Dedifferentiated amniotic fluid mesenchymal stem cell (primary cell): ENCODE results near the gene PIP4K2A.
"Not testable (repeated sequence)": the region's sequence is repeated elsewhere in the genome, so short reads cannot be mapped to it uniquely, and the experiment has no call there.

Experiments
- DNase-seq: peaks from one replicate; pipeline ENCODE4 v3.0.0-alpha.2; 2016; ENCODE audit errors: extremely low spot score

Gene PIP4K2A

DNA sequence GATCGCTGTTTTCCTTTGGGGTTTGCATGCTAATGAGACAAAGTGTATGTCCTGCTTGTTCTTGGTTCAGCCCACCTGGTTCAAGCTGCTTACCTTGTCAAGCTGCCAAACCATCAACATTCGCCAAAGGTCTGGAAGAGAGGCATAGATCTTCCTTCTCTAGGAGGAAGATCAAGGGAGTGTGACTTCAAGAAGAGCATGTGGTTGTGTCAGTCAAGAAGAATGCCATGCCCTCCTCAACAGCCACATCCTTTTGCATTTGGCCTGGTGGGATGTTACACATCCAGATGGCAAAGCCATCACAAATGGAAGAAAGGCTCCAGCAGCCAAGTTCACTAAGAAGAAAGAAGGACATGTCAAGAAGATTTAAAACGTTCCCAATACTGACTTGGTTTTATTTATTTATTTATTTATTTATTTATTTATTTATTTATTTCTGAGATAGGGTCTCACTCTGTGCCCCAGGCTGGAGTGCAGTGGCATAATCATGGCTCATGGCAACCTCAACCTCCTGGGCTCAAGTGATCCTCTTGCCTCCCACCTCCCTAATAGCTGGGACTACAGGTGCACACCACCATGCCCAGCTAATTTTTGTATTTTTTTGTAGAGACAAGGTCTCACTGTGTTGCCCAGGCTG is 5.1 kb upstream of the PIP4K2A start:
- DNase-seq, result no peak

DNA sequence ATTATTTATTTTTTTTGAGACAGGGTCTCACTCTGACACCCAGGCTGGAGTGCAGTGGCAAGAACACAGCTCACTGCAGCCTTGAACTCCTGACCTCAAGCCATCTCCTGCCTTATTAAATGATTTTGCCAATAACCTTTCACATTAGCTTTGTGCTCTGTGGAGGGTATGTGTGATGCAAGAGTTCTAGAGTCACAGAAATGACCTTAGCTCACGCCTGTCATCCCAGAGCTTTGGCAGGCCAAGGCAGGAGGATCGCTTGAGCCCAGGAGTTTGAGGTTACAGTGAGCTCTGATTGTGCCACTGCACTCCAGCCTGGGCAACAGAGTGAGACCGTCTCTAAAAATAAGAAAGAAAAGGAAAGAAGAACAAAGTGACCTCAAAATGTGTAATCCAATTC is 4.3 kb upstream of the PIP4K2A start:
- DNase-seq, result not testable (repeated sequence)

DNA sequence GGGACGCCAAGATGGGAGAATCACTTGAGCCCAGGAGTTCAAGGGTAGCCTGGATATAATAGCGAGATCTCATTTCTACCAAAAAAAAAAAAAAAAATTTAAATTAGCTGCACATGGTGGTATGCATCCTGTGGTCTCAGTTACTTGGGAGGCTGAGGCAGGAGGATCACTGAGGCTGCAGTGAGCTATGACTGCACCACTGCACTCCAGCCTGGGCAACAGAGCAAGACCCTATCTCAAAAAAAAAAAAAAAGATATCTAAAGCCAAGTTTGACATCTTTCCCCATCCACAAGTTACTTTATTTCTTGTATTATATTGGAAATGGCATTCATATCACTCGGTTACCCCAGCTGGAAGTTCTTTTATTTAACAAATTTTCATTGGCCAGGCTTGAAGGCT is 3.4 kb upstream of the PIP4K2A start:
- DNase-seq, result no peak

DNA sequence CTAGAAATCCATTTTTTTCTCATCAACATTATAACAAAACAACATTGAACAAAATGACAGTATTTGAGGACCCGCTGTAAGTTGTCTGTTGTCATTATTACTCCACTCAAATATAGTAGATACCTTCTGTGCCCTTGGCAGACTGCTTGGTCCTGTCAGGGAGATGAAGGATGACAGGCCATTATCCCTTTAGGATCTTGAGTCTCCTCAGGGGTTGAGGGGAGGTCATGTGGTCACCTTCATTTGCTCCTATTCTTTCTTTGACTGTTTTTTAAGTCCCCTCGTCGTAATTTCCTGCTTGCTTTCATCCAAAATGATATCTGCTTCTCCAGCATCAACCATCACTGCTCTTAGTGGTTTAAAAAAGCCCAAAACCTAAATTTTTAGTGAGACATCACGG is 2.6 kb upstream of the PIP4K2A start:
- no peak for DNase-seq

DNA sequence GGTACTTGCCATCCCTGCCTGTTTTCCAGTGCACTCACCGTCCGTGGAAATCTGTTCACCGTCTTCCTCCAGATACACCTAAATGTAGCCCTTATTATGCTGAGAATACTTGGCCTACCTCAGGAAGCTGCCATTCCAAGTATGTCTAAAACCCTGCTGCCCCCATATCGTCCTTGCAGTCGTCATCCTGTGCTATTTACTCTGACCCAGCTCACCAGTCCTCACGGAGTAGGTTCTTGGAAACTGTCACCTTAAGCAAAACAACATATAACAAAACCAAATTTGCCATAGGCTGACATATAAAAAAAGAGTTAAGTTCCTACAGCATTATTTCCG is 880 bp upstream of the PIP4K2A start:
- DNase-seq, result no peak

DNA sequence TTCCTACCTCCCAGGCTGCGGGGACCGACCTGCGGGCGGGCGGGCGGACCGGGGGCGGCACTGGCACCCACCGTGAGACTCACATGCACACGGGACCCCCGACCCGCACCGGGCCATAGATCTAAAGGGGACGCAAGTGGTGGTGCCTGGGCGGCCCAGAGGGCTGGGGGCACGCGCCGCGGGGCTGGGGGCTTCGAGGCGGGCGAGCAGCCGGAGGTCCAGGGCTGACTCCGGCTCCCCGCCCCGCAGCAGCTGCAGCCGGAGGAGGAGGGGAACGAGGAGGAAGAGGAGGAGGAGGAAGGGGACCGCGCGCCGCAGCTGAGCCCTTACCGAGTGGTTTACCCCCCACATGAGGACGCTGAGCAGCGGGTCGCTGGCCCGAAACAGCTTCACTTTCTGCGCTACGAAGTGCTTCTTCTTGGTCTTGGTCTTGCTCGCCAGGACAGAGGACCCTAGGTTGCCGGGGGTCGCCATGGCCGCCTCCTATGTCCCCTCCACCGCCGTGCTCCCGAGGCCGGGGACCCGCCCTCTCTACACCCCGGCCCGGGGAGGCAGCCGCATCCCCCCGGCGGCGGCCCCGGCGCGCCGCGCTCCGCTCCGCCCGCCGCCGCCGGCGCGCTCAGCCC is 412 bp downstream of the PIP4K2A start:
- no peak for DNase-seq

DNA sequence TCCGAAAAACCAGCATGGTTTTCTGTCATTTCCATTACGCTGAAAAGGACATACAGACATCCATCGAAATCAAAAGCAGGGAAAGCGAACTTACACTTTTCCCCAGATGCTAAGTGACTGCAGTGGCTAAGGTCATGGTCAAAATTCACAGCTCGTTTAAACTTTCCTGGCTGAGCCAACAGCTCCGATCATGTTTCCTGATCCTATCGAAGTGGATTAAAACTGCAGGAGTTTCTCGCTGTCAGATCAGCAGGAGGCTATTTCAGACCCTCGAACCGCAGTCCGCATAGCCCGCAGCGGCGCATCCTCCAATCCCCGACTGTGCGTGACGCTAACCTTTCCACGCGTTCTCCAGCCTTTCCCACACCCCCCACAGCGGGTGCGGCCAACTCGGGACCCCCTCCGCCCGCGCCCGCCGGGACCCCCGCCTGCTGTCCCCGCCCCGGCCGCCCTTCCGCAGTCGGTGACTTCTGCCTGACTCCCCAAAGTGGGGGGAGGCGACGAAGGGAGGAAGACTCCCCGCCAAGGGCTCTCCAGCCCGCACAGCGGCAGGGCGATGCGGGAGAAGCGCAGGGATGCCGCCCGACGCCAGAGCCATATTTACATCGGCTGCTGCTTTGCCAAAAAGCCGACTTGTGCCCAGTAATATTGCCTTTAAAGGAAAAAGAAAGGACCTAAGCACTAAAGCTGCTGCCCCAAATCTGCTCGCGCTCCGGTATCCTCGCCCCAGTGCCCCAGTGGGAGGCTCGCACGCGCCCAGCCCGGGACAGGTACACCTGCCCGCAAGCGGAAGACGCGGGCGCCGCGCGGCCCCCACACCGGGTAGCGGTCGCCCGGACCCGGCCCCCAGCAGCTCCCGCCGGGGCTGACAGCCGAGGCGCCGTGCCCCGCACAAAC is 1.2 kb downstream of the PIP4K2A start:
- DNase-seq, result no peak

DNA sequence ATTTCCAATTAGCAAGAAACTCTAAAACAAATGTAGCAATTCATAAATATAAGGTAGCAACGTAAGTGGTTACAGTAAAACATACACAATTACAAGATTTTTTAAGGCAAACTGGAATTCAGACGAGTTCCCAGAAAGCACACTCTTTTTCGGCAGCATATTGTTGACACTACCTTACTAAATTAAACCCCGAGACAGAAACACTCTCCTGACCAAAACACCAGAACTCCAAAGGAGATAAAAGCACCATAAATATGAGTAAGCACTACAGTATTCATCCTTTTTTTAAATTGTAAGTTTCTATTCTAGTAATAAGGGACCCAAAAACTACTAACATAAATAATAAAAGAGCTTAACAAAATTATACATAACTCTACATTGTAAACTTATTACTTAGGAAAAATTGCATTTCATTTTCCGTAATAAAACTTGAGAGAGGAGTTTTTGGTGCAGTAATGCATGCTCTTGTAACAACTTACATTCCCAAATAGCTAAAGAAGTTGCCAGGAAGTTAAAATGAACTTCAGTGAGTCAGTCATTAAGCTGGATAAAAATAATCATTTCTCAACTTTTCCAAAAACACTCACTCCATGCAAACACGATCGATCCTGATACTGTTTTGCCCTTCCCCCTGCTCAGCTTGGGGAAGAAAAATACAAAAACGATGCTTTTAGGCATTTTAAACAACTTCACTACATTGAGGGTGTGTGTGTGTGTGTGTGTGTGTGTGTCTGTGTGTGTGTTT is 2.0 kb downstream of the PIP4K2A start:
- no peak for DNase-seq

DNA sequence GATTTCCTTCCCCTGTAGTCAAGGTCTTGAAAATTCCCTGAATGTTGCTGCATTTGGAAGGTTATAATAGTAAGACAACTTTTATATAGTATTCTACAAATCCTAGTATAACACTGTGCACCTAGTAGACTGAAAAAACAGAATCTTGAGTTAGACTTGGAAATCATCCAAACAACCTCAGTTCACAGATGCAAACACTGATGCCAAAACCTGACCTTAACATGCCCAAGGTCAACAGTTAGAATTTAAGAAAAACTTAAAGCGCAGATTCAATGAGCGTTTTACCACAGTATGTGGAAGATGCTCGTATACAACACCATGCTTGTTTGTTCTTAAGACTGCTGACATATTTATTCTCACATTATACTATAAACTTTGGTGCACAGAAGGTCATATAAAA is 3.0 kb downstream of the PIP4K2A start:
- no peak for DNase-seq

DNA sequence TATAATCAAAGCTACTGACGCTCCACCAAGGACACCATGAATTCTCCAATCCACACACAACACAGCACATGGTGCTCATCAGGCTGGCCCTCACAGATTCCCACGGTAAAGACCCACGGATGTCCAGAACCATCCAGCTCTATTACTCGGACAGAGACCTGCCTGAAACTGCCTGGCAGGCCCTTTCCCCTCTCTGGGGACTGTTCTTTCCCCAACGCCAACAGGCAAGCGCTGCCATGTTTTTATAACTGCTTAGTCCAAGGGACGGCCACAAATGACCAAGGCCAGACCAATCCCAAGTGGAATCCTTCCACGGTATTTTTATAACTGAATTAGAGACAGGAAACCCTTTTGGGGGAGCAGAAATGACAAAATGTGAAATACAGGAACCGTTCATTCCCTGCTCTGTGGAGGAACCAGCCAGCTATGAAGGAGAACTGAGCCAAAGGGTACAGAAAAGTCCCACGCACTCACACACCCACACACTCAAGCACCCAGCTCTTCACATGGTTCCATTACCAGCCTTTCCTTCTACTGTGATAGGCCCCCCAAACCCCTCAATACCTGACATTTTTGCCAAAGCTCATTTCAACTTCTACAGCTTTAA is 4.1 kb downstream of the PIP4K2A start:
- DNase-seq, result no peak

DNA sequence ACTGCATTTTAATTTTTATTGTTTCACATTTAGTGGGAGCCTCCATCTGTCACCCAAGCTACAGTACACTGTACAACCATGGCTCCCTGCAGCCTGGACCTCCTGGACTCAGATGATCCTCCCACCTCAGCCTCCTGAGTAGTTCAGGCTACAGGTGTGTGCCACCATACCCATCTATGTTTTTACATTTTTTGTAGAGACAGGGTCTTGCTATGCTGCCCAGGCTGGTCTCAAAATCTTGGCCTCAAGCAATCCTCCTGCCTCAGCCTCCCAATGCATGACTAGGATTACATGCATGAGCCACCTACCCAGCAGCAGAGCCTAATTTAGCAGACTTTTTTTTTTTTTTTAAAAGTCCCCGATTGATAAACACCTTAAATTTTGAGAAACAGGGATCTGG is 5.6 kb downstream of the PIP4K2A start:
- no peak for DNase-seq

DNA sequence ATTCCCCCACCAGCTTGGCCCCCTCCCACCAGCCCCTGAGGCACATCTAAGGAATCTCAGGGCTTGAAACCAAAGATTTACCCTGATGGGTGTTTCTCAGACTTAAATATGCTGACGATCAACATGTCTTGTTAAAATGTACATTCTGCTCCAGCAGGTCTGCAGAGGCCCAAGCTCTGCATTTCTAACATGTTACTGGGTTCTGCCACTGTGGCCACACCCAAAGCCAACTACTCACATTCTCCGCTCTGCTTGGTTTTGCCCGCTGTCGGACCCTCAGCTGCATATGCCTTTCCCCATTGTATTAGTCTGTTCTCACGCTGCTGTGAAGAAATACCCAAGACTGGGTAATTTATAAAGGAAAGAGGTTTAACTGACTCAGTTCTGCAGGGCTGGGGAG is 8.9 kb downstream of the PIP4K2A start:
- DNase-seq, result no peak

DNA sequence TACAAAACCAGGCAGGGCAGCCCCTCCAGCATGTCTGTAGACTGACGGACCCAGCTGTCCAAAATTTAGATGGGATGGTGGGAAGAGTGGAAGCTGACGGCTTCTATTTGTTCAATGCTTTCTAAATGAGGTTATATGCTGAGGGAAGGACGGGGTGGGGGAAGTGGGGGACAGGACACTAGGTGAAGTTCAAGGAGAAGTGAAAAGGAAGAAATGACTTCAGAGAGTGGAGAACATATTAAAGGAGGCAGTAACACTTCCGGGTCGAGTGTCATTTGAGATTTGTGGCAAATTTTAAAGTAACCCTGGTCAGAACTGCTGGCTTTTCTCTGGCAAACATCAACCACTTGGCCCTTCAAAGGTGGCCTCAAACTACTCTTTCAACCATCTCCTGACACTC is 9.4 kb downstream of the PIP4K2A start:
- no peak for DNase-seq

DNA sequence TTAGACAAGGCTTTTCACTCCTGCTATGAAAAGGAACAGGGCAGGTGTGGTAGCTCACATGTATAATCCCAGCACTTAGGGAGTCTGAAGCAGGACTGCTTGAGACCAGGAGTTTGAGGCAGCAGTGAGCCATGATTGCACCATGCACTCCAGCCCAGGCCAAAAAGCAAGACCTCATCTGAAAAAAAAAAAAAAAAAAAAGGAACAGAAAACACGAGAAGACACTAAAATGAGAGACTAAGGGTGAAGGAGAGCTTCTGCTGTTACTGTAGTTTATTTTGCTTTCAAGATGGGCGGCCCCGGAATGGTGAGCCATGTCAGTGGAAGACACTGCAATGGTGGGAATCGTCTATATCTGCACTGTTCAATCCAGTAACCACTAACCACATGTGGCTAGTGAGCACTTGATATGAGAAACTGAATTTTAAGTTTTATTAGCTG is 9.9 kb downstream of the PIP4K2A start:
- DNase-seq, result no peak

DNA sequence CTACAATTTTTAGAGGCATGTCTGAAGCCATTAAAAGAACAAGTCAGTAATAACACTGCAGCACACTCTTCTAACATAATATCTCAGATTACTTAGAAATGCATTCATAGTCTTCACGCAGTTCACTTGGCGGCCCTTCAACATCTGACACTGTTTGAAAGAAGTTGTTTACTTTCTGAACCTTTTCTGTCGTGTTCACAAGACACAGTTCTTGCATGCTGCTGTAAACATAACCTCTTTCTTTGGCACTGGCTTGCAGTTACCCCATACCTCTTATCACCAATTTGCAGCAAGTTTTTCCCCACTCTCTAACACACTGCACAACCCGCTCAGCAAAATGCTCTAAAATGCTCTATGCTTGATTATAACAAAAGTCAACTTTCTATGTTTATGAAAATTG is 12.0 kb downstream of the PIP4K2A start:
- DNase-seq, result no peak

DNA sequence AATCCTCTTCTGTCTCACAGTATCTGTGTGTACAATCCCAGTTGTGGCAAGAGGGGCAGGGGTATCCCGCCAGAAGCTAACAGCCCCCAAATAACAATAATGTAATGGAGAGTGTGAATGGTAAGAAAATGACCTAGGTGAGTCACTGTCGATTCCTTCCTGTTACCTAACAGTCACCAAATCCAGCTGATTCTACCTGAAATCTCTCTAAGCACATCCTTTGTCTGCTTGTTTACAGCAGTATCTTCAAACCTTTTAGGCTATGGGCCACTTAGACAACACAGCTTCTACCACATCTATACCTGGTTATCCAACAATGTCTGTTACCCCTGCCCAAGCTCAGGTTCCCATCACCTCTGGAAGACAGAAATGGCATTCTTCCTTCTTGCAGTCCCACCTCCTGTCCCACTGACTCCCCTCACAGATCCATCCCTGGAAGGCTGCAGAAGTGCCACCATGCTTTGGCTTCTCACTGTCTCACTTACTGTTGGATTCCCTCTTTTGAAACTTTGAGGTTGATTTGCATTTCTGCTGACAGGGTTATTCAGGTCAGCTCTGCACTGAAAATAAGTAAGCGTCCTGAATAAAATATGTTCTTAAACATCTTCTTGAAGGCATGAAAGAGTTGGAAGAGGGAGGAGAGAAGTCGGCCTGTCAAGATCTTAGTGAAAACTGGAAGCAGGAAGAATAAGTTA is 13.1 kb downstream of the PIP4K2A start:
- DNase-seq, result no peak

DNA sequence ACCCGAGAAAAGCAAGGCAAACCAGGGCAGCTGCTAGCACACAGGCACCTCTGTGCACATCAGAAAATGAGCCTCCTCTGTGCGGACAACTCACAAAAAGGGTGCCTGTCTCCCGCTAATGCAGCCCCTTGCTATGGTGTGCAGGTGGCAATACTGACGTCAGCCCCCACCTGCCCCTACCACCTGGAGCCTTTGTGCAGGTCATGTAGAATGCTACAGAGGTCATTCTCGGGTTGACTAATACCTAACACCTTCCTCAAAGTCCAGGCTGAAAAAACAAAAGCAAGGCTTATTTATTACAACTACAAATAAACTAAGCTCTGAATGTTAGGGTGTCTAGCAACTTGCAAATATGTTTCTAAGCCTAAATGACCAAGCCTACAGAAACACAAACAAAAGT is 13.9 kb downstream of the PIP4K2A start:
- DNase-seq, result no peak

DNA sequence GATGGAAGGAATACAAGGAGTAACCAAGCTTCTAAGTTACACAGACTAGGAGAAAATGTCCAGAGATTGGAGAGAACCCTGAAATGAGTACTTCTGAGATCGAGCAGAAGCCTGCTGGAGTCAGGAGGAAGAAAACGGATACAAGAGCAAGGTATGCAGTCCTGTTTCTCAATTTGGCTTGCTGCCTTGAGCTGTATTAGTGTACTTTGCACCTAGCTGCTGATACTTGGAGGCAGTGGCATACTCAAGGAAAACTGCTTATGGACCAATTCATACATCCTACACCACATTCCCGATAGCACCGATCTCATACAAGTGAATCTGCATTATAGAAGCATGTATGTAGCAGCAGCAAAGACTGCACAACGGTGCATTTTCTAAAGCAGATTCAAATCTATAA is 14.4 kb downstream of the PIP4K2A start:
- DNase-seq, result no peak

DNA sequence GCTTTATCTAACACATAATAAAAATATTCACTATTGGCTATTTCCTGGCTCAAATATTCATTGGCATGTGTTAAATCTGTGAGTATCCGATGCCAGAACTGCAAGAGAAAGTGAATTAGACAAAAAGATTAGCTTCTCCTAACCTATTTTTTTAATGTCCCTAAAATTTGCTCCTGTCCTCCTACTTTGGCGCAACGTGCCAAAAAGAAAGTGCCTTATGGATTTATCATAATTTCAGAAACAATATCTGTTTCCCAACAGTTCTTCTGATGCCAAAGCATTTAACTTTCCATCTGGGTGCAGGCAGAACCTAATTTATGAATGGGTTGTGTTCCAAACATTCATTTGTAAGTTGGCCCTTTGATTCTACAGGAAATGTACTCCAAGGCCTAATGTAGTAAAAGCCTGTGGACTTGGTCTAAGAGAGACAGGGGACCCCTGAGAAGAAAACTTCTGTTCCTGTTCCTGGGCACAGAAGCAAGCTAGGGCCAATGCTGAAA is 15.4 kb downstream of the PIP4K2A start:
- DNase-seq, result no peak

DNA sequence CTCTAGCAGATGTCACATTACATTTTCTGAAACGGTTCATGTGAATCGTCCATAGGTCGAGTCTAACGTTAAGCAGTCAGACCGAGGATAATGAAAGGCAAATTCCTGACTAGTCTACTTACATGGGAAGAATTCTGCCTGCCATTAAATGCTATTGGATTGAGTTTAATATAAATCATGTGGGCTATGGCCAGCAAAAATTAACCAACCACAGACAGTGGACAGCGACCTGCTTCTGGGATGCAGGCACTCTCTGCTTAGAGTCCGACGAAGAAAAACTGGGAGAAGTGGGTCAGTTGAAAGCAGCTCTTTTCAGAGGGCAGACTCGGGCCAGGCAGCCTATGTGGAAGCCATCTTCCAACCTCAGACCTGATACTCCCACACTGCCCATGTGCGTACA is 16.6 kb downstream of the PIP4K2A start:
- no peak for DNase-seq

DNA sequence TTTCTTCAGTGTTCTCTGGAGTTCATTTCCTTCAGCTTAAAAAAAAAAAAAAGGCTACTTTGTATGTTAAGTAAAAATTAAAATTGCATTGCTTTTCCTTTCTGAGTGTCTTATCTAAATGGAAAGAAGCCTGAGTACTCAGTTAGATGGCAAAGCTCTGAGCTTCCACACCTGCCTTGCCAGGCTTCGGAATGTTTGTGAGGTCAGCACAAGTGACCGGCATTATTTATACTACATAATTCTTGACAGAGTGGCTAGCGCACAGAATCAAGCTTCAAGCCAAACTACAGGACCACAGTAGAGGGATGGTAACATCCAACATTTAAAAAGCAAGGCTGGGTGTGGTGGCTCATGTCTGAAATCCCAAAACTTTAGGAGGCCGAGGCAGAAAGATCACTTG is 17.3 kb downstream of the PIP4K2A start:
- DNase-seq, result no peak
